Measurements from ENCODE around the gene AGPS. TPM values are rescaled to one million over a fixed set of nuclear protein-coding genes. Genes with fewer than 3 reads are reported as not detected.
"Not testable (repeated sequence)": the region's sequence is repeated elsewhere in the genome, so short reads cannot be mapped to it uniquely, and the experiment has no call there.

AGPS gene
- total RNA-seq, 1 donor: 45.0 TPM

GRCh38 chr2:177466337-177467195, 74.0 kb downstream of the AGPS start:
- DNase-seq (ENCODE audit: low read depth in 2 of 3, low spot score in 2 of 3): no peak

DNA sequence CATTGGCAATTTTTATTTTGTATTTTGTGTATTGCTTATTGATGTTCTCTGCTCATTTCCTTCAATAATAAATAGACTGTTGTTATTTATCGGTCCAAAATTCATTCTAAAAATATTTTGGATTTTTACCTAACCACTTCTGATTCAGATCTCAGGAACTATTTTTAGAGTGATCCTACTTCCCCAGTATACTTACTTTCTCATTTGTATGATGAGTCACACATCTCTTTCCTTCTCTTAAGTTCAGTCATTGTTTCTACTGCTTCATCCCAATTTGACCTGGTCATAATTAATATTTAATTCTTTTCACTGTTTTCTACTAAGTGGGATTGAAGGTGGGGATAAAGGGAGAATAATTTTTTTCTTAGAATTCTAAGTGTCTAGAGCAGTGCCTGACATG, 75.1 kb downstream of the AGPS start:
- DNase-seq (ENCODE audit: low read depth in 2 of 3, low spot score in 2 of 3): no peak

DNA sequence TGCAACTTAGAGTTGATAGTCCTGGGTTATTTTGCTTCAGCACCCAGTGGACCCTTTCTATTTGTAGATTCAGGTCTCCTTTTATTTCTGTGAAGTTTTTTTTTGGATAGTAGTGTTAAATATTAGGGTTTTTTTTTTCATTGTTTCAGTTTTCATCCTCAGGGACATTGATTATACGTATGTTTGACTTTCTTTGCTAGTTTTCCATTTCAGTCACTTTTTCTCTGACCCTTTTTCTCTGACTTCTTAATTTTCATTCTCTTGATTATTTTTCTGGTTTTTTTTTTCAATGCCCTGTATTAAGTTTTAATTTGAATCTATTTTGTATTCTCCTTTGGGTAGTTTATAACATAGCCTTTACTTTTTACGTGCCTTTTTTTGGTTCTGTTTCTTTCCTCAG, 79.4 kb downstream of the AGPS start:
- peak in 2 of 3 donors; percentile 1 to 14 for DNase-seq (ENCODE audit: low read depth in 2 of 3, low spot score in 2 of 3)

DNA sequence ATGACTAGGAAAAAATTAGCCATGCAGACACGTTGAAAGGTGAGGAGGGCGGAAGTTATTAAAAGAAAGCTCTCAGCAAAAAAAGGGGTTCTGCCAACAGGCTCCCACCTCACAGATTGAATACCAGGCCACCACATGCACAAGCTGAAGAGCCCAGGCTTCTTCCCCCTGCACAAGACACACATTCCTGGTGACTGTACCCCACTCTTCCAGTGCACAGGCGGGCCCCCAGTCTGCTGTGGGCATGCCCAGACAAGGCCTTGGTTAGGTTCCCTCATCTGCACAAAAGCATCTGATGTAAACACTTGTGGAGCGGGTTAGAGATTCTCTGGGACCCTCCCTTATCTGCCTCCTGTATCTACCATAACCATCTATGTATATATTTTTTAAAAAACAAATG, 81.7 kb downstream of the AGPS start:
- DNase-seq (ENCODE audit: low read depth in 2 of 3, low spot score in 2 of 3): no peak

- DNase-seq (ENCODE audit: low read depth in 2 of 3, low spot score in 2 of 3): no peak
Observed at GRCh38 chr2:177474998-177475397, 82.4 kb downstream of the AGPS start.

DNA sequence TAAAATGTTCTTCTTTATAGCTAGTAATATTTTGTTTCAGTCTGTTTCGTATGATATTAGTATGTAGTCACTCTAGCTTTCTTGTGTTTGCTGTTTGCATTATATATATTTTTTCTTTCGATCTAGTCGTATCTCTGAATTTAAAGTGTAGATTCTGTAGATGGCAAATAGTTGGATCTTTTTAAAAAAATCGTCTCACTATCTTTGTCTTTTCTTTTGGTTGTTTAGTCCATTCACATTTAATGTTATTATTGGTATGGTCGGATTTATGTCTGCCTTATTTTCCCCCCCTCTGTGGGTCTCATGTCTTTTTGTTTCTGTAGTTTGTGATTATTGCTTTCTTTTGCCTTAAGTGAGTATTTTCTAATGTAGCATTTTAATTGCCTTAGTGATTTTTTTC, 84.3 kb downstream of the AGPS start:
- DNase-seq (ENCODE audit: low read depth in 2 of 3, low spot score in 2 of 3): no peak

DNA sequence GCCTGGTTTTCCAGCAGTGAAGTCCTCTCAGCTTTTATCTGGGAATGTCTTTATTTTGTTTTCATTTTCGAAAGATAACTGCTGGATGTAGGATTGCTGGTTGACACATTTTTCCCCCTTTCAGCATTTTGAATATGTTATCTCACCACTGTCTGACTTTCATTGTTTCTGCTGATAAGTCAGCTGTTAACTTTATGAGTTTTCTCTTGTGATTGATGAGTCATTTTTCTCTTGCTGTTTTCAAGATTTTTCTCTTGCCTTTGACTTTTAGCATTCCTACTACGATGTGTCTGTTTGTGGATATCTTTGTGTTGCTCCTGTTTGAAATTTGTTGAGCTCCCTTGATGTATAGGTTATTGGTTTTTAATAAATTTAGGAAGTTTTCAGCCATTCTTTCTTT, 85.5 kb downstream of the AGPS start:
- peak in 1 of 3 donors; percentile 9 for DNase-seq (ENCODE audit: low read depth in 2 of 3, low spot score in 2 of 3)

DNA sequence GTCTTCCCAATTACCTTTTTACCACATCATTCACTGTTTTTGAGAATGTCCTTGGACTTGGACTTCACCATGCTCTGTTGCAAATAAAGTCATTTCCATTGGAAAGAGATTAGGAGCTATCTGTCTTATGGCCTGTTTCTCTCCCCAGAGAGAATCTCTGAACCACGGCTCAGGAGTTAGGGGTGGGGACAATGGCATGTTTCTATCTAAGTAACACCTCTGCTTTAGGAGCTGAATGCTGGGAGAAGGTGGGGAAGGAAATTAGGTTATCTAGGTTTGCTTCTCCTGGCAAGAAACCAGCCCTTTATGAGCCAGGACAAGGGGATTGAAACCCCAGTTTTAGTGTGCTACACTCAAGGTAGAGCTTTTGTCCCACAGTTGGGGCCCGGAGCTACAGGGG, 86.3 kb downstream of the AGPS start:
- DNase-seq (ENCODE audit: low read depth in 2 of 3, low spot score in 2 of 3): no peak

- no peak for DNase-seq (ENCODE audit: low read depth in 2 of 3, low spot score in 2 of 3)
Observed at GRCh38 chr2:177482195-177482594, 89.6 kb downstream of the AGPS start.

GRCh38 chr2:177483531-177483930, 91.0 kb downstream of the AGPS start:
- DNase-seq (ENCODE audit: low read depth in 2 of 3, low spot score in 2 of 3): no peak

DNA sequence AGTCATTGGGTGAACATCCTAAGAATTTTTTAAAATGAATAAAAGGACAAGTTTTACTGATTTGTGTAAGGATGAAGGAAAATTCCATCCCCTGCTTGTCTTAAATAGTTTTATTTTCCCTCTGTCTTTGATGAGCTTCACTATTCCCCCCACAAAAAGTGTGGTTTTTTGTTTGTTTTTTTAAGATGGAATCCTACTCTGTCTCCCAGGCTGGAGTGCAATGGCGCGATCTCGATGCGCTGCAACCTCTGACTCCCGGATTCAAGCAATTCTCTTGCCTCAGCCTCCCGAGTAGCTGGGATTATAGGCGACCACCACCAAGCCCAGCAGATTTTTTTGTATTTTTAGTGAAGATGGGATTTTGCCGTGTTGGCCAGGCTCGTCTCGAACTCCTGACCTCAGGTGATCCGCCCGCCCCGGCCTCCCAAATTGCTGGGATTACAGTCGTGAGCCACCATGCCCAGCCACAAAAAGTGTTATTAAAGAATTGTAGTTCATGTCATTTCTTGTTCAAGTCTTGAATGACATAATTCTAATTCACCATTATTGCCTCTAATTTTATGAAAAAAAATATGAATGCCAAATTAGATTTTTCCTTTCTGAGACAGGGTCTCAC, 91.7 kb downstream of the AGPS start:
- no peak for DNase-seq (ENCODE audit: low read depth in 2 of 3, low spot score in 2 of 3)

- not testable (repeated sequence) for DNase-seq (ENCODE audit: low read depth in 2 of 3, low spot score in 2 of 3)
Observed at GRCh38 chr2:177485657-177486056, 93.1 kb downstream of the AGPS start.

- DNase-seq (ENCODE audit: low read depth in 2 of 3, low spot score in 2 of 3): peak in 1 of 3 donors; percentile 4
Observed at GRCh38 chr2:177489719-177490301, 97.2 kb downstream of the AGPS start.

DNA sequence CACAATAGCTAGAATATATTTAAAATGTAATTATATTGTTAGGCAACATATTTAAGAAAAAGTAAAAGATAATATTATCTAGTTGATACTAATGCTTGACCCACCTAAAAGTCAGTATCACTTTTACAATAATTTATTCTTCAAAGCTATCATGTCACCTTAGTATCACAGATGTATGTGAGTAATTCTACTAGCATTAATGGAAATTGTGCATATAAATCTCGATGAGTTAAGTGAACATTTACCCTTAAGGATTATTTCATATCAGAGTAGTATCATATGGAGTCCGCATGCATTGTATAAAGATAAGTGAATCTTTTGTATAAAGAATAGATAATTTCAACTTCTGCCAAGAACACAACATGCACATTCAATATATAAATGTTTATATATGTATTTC, 103.4 kb downstream of the AGPS start:
- DNase-seq (ENCODE audit: low read depth in 2 of 3, low spot score in 2 of 3): no peak

- DNase-seq (ENCODE audit: low read depth in 2 of 3, low spot score in 2 of 3): no peak
Observed at GRCh38 chr2:177496921-177497320, 104.3 kb downstream of the AGPS start.

DNA sequence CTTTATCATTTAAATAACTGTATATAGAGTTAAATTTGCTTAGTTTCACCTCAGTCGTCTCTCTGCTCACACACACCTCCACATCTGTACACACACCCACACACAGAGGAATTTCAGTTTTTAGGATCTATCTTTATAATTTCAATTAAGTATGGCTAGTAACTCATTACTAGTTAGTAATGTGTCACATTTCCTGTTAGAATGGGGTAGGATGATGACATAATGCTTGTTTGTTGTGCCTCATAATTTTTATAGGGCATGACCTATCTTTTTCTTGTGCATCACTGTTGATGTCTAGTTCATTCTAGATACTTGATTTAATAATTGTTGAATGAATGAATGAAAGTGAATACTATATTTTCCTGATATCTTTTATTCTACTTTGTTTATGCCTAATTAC, 108.6 kb downstream of the AGPS start:
- no peak for DNase-seq (ENCODE audit: low read depth in 2 of 3, low spot score in 2 of 3)

DNA sequence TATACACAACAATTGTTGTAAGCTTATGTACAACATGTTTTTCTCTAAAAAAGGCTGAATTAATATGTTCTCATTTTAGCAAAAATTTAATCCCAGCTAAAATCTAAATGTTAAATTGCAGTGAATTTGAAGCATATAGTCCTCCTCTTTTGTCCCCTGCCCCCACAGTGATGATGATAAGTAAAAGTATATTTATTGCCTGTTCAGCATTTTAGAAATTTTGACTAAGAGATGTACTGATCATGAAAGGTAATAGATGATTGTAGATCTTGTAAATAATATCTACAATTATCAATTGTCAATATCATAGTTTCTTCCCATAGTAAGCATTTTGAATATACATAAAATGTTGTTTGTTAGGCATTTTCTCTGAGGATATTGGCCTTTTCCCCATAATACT, 113.9 kb downstream of the AGPS start:
- no peak for DNase-seq (ENCODE audit: low read depth in 2 of 3, low spot score in 2 of 3)

DNA sequence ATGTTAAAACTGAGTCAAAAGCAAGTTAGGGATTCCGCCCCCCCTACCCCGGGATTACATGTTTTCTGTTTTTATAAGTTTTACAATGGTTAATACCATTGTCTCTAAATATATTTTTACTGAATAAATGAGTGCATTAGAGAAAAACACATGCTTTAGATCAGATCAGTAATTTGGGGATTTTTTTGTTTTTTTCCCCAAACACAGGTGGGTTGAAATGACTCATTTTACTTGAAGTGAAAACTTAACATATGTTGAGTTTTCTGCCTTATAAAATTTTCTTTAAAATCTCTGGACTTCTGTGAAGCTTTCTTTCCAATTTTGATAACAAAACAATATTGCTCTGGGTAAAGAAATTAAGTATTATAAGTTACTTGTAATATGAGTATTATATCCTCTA, 114.4 kb downstream of the AGPS start:
- no peak for DNase-seq (ENCODE audit: low read depth in 2 of 3, low spot score in 2 of 3)

DNA sequence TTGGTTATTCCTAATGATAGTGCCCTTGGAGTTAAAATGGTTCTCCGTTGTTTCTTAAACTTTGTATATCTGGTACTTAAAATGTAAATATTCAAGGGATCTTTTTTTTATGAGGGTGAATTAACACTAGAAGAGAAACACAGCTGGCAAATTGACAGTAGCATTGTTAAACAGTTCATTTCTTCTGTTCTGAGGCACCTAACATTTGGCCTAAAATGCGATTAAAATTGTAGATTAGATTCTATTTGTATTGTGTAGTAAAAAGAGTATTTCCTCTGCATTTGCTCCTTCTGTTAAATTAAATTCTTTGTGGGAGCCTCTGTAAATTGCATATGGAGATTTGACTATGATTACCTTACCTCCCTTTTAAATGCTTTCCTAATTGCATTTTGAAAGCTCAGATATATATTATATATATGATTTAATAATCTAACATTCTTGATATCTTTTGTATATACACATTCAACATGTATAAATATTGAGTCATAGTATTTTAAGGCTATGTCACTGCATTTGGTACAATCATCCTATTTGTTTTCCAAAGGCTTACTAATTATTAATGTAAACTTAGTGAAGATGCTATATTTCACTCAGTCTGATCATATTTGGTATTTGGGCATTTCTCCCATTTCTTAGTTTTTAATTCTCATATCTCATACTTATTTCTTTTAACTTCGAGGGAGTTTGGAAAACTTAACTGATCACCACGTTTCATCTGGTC, 124.4 kb downstream of the AGPS start:
- no peak for DNase-seq (ENCODE audit: low read depth in 2 of 3, low spot score in 2 of 3)

DNA sequence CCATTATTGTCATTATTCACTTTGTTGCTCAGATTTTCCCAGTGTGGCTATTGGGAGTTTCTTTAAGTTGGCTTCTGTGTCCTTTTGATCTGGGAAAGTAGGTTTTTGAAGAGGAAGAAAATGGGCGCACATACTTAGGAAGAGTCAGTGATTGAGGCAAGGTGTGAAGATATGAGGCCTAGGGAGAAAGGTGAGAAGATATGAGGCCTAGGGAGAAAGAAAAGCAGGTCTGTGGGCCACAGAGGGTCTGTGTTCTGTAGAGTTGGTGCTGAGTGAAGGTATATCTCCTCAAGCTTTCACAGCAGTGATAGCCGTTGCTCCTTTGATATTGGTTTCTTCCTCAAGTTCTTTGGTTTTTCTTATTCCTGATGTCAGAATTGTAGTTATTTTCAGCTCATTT, 126.2 kb downstream of the AGPS start:
- no peak for DNase-seq (ENCODE audit: low read depth in 2 of 3, low spot score in 2 of 3)

DNA sequence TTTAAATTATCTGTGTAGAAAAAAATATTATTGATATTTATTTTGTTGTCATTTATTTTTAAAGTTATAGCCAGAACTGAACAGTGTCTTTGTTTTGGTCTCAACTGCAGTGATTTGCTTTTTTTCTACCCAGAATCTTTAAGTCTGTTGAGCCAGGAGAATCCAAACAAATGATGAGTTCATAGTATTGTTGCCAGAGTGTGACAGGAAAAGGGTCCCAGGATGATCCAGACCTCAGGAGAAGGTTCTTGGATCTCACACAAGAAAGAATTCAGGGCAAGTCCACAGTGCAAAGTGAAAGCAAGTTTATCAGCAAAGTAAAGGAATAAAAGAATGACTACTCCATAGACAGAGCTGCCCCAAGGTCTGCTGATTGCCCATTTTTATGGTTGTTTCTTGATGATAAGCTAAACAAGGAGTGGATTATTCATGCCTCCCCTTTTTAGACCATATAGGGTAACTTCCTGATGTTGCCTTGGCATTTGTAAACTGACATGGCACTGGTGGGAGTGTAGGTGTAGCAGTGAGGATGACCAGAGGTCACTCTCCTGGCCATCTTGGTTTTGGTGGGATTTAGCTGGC, 127.1 kb downstream of the AGPS start:
- DNase-seq (ENCODE audit: low read depth in 2 of 3, low spot score in 2 of 3): no peak

All from hematopoietic multipotent progenitor cell (in vitro differentiated cells).